ENCODE data around the gene NODAL.
"Not testable (repeated sequence)": the region's sequence is repeated elsewhere in the genome, so short reads cannot be mapped to it uniquely, and the experiment has no call there.

The NODAL gene

DNA sequence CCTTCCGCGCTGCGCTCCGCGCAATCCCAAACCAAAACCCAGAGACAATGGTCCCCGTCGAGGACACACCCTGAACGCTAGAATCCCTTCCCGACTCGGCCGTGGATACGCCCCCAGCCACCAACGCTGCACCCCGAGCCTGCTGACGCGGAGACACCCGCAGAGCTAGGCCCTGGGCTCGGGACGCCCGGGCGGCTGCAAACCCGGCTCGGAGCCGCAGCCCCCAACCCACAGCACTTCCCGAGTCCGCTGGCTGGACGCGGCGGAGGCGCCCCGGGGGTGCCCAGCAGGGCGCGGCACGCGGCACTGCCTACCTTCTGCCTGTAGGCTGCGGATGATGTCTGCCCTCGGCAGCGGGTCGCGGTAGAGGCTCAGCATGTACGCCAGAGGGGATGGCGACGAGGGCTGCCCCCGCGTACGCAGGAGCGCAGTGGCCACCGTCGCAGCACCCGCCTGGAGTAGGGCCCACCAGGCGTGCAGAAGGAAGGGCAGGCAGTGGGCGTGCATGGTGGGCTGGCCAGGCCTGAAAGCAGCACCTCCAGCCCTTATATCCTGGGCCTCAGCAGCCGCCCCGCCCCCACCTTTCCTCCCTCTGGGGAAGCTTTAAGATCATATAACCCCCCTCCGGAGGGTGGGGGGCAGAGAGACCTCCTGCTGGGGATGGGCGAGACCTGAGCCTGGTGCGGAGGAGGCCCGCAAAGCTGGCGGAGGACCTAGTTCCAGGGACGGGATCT lies at the start of gene NODAL:
Gene NODAL (minus strand): TSS at position 521 of the 734 bp plus-strand sequence. CDS start 14 bp downstream, at position 507.
- H3K4me3 ChIP-seq (ENCODE audit: low read length) = no peak within 1 kb of the TSS
- H3K4me1 ChIP-seq (ENCODE audit: insufficient read depth, low read length) = no peaks in the 10 kb centered on the region
- H3K36me3 ChIP-seq (ENCODE audit: insufficient read depth, low read length) = no peaks in the 10 kb centered on the region
- H2AFZ ChIP-seq (ENCODE audit: low read depth, low read length) = peak within 1 kb of the TSS; percentile 1
- peaks cover 8% of the 10 kb centered on the region for H3K9me3 ChIP-seq (ENCODE audit: low read length)
- H3K27me3 ChIP-seq (ENCODE audit: insufficient read depth, low read length) = peaks cover 49% of the 10 kb centered on the region

DNA sequence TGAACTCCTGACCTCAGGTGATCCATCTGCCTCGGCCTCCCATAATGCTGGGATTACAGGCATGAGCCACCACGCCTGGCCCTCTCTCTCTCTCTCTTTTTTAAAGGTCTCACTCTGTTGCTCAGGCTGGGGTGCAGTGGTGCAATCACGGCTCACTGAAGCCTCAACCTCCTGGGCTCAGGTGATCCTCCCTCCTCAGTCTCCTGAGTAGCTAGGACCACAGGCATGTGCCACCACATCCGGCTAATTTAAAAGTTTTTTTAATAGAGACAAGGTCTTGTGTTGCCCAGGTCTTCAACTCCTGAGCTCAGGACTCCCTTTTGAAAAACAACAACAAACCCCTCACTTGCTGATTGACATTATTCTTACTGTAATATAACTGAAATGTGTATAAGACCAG lies 48.7 kb upstream of the NODAL start:
- no peaks in the 10 kb centered on the region for H3K27me3 ChIP-seq (ENCODE audit: insufficient read depth, low read length)

DNA sequence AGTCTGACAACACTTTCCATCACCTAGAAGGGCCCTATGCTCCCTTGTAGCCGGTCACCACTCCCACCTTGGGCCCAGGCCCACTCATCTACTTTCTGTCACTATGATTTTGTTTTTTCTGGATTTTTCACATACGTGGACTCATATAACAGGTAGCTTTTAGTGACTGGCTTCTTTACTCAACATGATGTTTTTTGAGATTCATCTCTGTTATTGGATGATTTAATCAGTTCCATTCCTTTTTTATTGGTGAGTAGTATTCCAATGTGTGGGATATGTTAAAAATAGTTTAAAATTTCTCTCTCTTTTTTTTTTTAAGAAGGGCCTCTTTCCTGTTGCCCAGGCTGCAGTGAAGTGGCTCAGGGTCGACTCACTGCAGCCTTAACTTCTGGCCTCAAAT lies 46.3 kb upstream of the NODAL start:
- Histone ChIP-seq H3K9me3 (ENCODE audit: low read length) (no peaks in the 10 kb centered on the region), H2AFZ (ENCODE audit: low read depth, low read length) (no peak overlapping the region), H3K4me3 (ENCODE audit: low read length) (no peak overlapping the region), H3K27me3 (ENCODE audit: insufficient read depth, low read length) (no peaks in the 10 kb centered on the region), H3K4me1 (ENCODE audit: insufficient read depth, low read length) (no peaks in the 10 kb centered on the region), H3K36me3 (ENCODE audit: insufficient read depth, low read length) (no peaks in the 10 kb centered on the region)

More for the DNA sequence above, 48.7 kb upstream of the NODAL start:
- no peaks in the 10 kb centered on the region for H3K36me3 ChIP-seq (ENCODE audit: insufficient read depth, low read length)
- H3K4me1 ChIP-seq (ENCODE audit: insufficient read depth, low read length) = peaks cover 9% of the 10 kb centered on the region
- H3K9me3 ChIP-seq (ENCODE audit: low read length) = no peaks in the 10 kb centered on the region
- no peak overlapping the region for H3K4me3 ChIP-seq (ENCODE audit: low read length)
- no peak overlapping the region for H2AFZ ChIP-seq (ENCODE audit: low read depth, low read length)

DNA sequence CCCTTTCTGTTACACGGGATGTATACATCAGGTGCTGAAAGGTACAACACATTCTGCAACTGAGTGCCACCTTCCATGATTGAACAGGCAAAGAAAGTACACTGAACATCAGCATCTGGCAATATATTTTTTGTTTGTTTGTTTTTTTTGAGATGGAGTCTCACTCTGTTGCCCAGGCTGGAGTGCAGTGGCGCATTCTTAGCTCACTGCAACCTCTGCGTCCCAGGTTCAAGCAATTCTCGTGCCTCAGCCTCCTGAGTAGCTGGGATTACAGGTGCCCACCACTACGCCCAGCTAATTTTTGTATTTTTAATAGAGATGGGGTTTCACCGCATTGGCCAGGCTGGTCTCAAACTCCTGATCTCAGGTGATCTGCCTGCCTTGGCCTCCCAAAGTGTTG lies 42.4 kb upstream of the NODAL start:
- H2AFZ ChIP-seq (ENCODE audit: low read depth, low read length); H3K4me3 ChIP-seq (ENCODE audit: low read length); H3K27me3 ChIP-seq (ENCODE audit: insufficient read depth, low read length); H3K4me1 ChIP-seq (ENCODE audit: insufficient read depth, low read length); H3K9me3 ChIP-seq (ENCODE audit: low read length); H3K36me3 ChIP-seq (ENCODE audit: insufficient read depth, low read length): not testable (repeated sequence)

DNA sequence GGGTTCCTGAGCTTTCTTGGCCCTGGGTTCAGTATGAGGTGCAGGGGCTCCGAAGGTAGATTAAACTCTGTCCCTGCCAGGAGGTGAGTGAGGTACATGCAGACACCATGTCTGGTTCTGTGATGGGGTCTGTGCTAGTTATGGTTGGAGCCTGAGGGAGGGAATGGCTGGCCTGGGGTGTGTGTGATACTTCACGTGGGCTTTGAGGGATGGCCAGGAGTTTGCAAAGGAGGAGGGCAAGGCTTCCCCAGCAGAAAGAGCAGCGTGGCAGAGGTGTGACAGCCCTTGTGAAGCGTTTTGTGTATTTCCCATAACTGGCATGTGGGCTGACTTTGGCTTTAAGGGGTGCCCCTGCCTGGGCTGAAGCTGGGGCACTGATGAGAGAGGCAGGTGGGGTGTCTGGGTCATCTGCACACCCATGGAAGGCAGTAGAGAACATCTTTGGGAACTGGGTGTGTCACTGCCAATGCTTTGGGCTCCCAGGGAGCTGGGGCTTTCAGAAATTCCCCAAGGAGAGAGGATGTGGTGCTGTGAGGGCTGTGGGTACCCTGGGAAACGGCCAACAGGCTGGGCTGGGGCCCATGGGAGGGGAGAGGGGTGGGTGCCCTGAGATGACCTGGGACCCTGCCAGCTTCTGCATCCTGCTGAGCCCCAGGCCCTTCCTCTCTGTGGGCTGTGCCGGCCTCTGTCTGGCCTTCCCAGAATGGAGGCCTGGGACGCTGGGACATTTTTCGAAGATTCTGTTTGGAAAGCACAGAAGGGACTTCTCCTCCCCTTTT lies 41.7 kb upstream of the NODAL start:
- peaks cover 4% of the 10 kb centered on the region for H3K4me1 ChIP-seq (ENCODE audit: insufficient read depth, low read length)
- no peaks in the 10 kb centered on the region for H3K36me3 ChIP-seq (ENCODE audit: insufficient read depth, low read length)
- H2AFZ ChIP-seq (ENCODE audit: low read depth, low read length) = no peak overlapping the region
- no peak overlapping the region for H3K4me3 ChIP-seq (ENCODE audit: low read length)
- no peaks in the 10 kb centered on the region for H3K27me3 ChIP-seq (ENCODE audit: insufficient read depth, low read length)
- H3K9me3 ChIP-seq (ENCODE audit: low read length) = no peaks in the 10 kb centered on the region

DNA sequence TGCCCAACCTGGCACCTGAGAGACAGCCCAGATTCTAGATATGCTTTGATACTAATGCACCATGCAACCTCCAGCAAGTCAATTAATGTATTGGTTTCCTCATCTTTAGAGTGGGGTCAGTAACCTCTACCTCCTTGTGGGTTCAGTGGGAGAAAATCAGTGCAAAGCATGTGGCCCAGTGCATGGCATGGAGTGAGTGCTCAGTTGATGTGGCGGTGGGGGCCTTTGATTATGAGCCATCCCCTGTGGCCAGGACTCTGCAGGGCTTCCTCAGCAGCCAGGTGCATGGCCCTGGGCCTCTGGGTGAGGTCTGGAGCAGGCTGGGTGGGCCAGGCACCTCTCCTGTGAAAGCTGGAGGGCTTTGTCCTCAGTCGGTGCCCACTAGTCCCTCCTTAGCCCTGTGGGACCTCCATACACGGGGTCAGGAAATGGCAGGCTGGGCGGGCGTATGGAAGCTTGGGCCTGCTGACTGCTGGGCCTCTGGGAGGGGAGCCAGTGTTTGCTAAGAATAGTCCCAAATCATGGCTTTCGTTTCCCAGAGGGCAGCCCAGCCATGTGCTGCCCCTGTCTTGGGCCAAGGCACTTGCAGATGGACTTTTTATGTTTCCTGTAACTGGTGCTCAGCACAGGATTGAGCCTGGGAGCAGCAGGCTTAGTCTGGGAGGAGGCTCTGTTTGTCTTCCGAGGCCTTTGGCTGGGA lies 40.5 kb upstream of the NODAL start:
- Histone ChIP-seq H3K4me3 (ENCODE audit: low read length) (no peak overlapping the region), H3K4me1 (ENCODE audit: insufficient read depth, low read length) (peaks cover 7% of the 10 kb centered on the region), H2AFZ (ENCODE audit: low read depth, low read length) (no peak overlapping the region), H3K27me3 (ENCODE audit: insufficient read depth, low read length) (peaks cover 9% of the 10 kb centered on the region), H3K36me3 (ENCODE audit: insufficient read depth, low read length) (no peaks in the 10 kb centered on the region), H3K9me3 (ENCODE audit: low read length) (no peaks in the 10 kb centered on the region)

DNA sequence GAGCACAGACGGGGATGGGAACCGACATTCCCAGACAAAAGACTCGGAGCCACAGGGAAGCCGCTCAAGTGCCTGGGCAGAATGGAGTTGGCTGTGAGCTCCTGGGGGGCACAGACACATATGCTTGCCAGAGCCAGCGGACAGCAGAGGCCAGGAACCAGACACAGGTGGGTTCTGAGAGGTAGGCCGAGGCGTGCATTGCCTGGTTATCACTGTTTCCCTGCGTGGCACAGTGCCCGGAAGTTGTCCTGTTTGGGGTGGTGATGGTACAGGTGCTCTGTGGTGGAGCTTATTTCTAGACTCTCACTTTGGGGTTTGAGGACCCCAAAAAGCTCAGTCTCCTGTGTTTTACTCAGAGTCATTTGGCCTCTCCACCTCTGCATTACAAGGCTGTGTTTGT lies 39.6 kb upstream of the NODAL start:
- peaks cover 17% of the 10 kb centered on the region for H3K27me3 ChIP-seq (ENCODE audit: insufficient read depth, low read length)
- H2AFZ ChIP-seq (ENCODE audit: low read depth, low read length) = no peak overlapping the region
- H3K9me3 ChIP-seq (ENCODE audit: low read length) = no peaks in the 10 kb centered on the region
- H3K4me1 ChIP-seq (ENCODE audit: insufficient read depth, low read length) = peaks cover 7% of the 10 kb centered on the region
- no peak overlapping the region for H3K4me3 ChIP-seq (ENCODE audit: low read length)
- H3K36me3 ChIP-seq (ENCODE audit: insufficient read depth, low read length) = no peaks in the 10 kb centered on the region

DNA sequence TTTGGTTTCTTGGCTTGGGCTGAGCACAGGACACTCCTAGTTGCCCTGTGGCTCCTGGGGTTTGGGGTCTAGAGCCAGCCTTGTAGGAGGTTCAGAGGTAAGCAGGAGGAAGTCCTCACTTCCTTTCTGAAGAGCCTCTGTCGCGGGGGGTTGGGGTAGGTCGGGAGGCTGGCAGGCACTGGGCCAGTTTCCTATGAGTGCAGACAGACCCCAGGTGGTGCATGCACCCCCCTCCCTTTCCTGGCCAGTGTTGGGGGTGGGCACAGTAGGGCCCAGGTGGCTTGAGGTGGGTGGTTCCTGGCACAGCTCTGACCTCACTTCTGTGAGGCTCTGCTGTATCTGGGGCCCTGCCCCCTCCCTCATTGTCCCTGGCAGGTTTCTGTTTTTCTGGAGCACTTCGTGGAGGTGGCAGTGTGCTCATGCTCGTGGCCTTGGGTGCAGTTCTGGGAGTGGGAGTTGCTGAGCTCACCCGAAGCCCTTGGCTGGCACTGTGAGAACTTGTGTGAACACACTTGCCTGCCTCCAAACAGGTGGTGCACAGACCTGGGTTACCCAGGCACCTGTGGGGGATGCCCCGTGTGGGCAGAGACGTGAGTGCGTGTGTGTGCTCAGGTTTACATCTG lies 38.9 kb upstream of the NODAL start:
- peaks cover 24% of the 10 kb centered on the region for H3K27me3 ChIP-seq (ENCODE audit: insufficient read depth, low read length)
- no peaks in the 10 kb centered on the region for H3K36me3 ChIP-seq (ENCODE audit: insufficient read depth, low read length)
- no peak overlapping the region for H3K4me3 ChIP-seq (ENCODE audit: low read length)
- H3K4me1 ChIP-seq (ENCODE audit: insufficient read depth, low read length) = peaks cover 7% of the 10 kb centered on the region
- H2AFZ ChIP-seq (ENCODE audit: low read depth, low read length) = no peak overlapping the region
- H3K9me3 ChIP-seq (ENCODE audit: low read length) = no peaks in the 10 kb centered on the region

DNA sequence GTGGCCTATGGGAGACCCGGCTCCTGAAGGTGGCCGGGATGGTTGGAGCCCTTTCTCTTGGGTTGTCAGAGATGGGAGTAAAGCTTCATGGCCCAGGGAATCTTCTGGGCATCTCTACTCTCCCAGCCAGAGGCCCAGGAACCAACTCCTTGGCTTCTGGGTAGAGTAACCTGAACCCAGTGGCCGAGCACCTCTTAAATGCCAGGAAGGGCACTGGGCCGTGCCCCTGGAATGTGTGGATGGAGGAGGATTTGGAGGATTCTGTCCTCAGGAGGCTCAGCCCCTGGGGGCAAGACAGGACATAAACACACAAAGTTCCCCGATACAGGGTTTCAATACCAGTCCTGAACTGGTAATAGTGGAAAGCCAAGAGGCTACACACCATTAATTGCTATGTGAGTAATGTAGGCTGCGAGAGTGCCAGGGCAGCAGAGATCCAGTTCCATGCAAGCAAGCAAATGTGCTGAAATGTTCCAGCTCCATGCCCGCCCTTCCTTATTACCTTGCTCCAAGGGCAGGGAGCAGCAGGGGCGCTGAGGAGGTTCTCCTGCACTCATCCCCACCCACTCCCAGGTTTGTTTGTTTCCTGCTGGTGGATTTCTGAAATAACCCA lies 38.3 kb upstream of the NODAL start:
- peak overlapping the region; percentile 65 for H3K4me3 ChIP-seq (ENCODE audit: low read length)
- peaks cover 24% of the 10 kb centered on the region for H3K27me3 ChIP-seq (ENCODE audit: insufficient read depth, low read length)
- no peaks in the 10 kb centered on the region for H3K36me3 ChIP-seq (ENCODE audit: insufficient read depth, low read length)
- H3K9me3 ChIP-seq (ENCODE audit: low read length) = no peaks in the 10 kb centered on the region
- no peak overlapping the region for H2AFZ ChIP-seq (ENCODE audit: low read depth, low read length)
- H3K4me1 ChIP-seq (ENCODE audit: insufficient read depth, low read length) = peaks cover 7% of the 10 kb centered on the region

DNA sequence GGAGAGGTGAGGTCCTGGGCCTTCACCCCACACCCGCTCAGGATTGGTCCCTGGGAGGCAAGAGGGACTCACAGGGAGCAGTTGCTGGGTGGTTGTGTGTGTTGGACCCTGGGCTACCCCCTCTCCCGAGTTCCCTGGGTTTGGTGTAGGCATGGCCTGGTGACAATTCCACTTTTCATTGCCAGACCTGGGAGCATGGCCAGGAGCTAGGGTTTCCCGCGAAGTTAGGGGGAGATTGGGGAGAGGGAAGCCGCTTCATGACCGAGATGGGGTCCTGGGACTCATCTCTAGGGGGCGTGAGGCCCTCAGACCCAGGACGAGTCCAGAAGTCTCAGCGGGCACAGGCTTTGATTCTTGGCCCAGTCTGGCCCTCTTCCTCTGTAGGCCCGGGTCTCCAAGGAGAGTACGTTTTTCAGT lies 37.7 kb upstream of the NODAL start:
- H3K9me3 ChIP-seq (ENCODE audit: low read length) = no peaks in the 10 kb centered on the region
- no peaks in the 10 kb centered on the region for H3K36me3 ChIP-seq (ENCODE audit: insufficient read depth, low read length)
- peak overlapping the region; percentile 86 for H2AFZ ChIP-seq (ENCODE audit: low read depth, low read length)
- peaks cover 7% of the 10 kb centered on the region for H3K4me1 ChIP-seq (ENCODE audit: insufficient read depth, low read length)
- peak overlapping the region; percentile 65 for H3K4me3 ChIP-seq (ENCODE audit: low read length)
- H3K27me3 ChIP-seq (ENCODE audit: insufficient read depth, low read length) = peaks cover 24% of the 10 kb centered on the region

DNA sequence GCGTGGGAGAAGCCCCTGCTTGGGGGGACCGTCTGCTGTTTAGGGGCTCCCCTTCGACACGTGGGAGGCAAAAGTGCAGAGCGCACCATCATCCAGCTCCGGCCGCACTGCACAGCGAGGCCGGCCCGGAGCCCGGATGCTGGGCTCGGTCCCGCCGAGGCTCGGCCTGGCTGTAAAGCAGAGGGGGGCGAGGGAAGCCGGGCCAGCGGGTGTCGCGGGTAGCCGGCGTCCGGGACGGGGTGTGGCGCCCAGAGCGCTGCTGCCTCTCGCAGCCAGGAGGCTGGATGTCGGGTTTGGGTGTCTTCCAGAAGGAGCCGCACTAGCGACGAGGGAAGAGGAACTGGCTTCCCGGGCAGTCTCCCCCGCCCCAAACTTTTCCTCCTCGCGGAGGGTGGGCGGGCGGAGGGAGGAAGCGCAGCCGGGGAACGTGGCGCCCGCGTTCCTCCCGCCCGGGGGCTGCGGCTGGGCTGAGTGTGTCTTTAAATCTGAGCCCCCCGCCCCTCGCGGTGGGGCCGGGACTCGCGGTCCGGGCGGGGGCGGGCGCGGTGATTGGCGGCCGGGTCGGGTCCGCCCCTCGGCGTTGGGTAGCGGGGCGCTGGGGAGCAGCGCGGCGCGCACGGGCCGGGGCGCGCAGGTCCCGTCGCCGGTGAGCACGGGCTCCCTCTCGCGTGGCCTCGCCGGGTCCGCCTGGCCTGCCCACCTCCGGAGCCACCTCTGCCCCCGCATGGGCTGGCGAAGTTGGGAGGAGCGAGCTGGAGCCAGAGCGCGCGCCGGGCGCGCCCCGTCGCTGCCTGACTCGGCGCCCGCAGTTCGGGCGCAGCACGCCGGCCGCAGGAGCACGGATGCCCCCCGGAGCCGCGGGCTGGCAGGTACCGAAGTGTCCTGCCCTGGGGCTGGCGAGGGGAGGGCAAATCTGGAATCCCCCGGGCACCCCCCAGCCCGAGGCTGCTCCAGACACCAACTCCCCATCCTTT lies 37.0 kb upstream of the NODAL start, which contains the start of gene PALD1:
Gene PALD1 (plus strand): TSS at position 577 of the 974 bp plus-strand sequence. CDS start 47,185 bp downstream, outside the sequence.
- Histone ChIP-seq H3K4me1 (ENCODE audit: insufficient read depth, low read length) (peaks cover 7% of the 10 kb centered on the region), H3K27me3 (ENCODE audit: insufficient read depth, low read length) (peaks cover 24% of the 10 kb centered on the region), H2AFZ (ENCODE audit: low read depth, low read length) (peak within 1 kb of the TSS; percentile 86), H3K36me3 (ENCODE audit: insufficient read depth, low read length) (no peaks in the 10 kb centered on the region), H3K9me3 (ENCODE audit: low read length) (no peaks in the 10 kb centered on the region), H3K4me3 (ENCODE audit: low read length) (peak within 1 kb of the TSS; percentile 65)

Measured in neuron (in vitro differentiated cells).